H9 (cell line): ENCODE data around the gene BRCC3. TPM values are rescaled to one million over a fixed set of nuclear protein-coding genes. Genes with fewer than 3 reads are reported as not detected.

Experiments used
- DNase-seq: peaks from one replicate; pipeline ENCODE4 v3.0.0-alpha.2; 2017
- H2AFZ ChIP-seq: one replicate; pipeline ENCODE4 v1.6.1; 2013; ENCODE audit warnings: mild to moderate bottlenecking, low read length, control low read depth, moderate library complexity
- H2AK5ac ChIP-seq: 2 replicates; pipeline ENCODE4 v1.6.1; 2013; ENCODE audit warnings: low read length, control low read depth, mixed read lengths; ENCODE audit not compliant: insufficient read length
- H2BK120ac ChIP-seq: one replicate; pipeline ENCODE4 v1.6.1; 2013; ENCODE audit warnings: low read depth, mild to moderate bottlenecking, low read length, control low read depth, inconsistent platforms; ENCODE audit not compliant: poor library complexity, severe bottlenecking
- H2BK12ac ChIP-seq: 2 replicates; pipeline ENCODE4 v1.6.1; 2013; ENCODE audit warnings: low read length, control low read depth, mixed read lengths, low read depth; ENCODE audit not compliant: insufficient read length
- H2BK15ac ChIP-seq: 2 replicates; pipeline ENCODE4 v1.6.1; 2013; ENCODE audit warnings: low read depth, low read length, control low read depth
- H2BK20ac ChIP-seq: one replicate; pipeline ENCODE4 v1.6.1; 2013; ENCODE audit warnings: low read depth, mild to moderate bottlenecking, low read length, control low read depth, inconsistent platforms; ENCODE audit not compliant: poor library complexity, severe bottlenecking
- H2BK5ac ChIP-seq: 2 replicates; pipeline ENCODE4 v1.6.1; 2013; ENCODE audit warnings: low read length, control low read depth, mixed read lengths; ENCODE audit not compliant: insufficient read length
- H3K14ac ChIP-seq: 2 replicates; pipeline ENCODE4 v1.6.1; 2013; ENCODE audit warnings: low read length, control low read depth; ENCODE audit not compliant: insufficient read depth
- H3K18ac ChIP-seq: 2 replicates; pipeline ENCODE4 v1.6.1; 2013; ENCODE audit warnings: low read depth, mild to moderate bottlenecking, mixed read lengths, low read length, control low read depth; ENCODE audit not compliant: insufficient read length
- H3K23ac ChIP-seq: 2 replicates; pipeline ENCODE4 v1.6.1; 2013; ENCODE audit warnings: low read length, control low read depth, mixed read lengths, low read depth; ENCODE audit not compliant: insufficient read length
- H3K23me2 ChIP-seq: 2 replicates; pipeline ENCODE4 v1.6.1; 2013; ENCODE audit warnings: low read depth, mild to moderate bottlenecking, mixed read lengths, low read length, control low read depth; ENCODE audit not compliant: insufficient read length, poor library complexity, severe bottlenecking
- H3K27ac ChIP-seq: 2 replicates; pipeline ENCODE4 v1.5.1; 2013; ENCODE audit warnings: low read length, control low read depth, mixed read lengths, low read depth; ENCODE audit not compliant: insufficient read length
- H3K27me3 ChIP-seq: 2 replicates; pipeline ENCODE4 v1.6.1; 2013; ENCODE audit warnings: low read length, control low read depth, inconsistent platforms; ENCODE audit not compliant: insufficient read depth
- H3K4ac ChIP-seq: 2 replicates; pipeline ENCODE4 v1.6.1; 2013; ENCODE audit warnings: low read depth, mild to moderate bottlenecking, control low read depth, inconsistent platforms, low read length, moderate library complexity
- H3K4me1 ChIP-seq: 2 replicates; pipeline ENCODE4 v1.6.1; 2013; ENCODE audit warnings: low read length, control low read depth, inconsistent platforms; ENCODE audit not compliant: insufficient read depth
- H3K4me2 ChIP-seq: 2 replicates; pipeline ENCODE4 v1.6.1; 2013; ENCODE audit warnings: low read length, control low read depth, mixed read lengths; ENCODE audit not compliant: insufficient read length, insufficient read depth
- H3K56ac ChIP-seq: 2 replicates; pipeline ENCODE4 v1.6.1; 2013; ENCODE audit warnings: low read depth, mild to moderate bottlenecking, mixed read lengths, low read length, control low read depth; ENCODE audit not compliant: insufficient read length
- H3K79me1 ChIP-seq: 2 replicates; pipeline ENCODE4 v1.6.1; 2013; ENCODE audit warnings: low read depth, mild to moderate bottlenecking, moderate library complexity, low read length, control low read depth, inconsistent platforms; ENCODE audit not compliant: insufficient read depth, poor library complexity, severe bottlenecking
- H3K79me2 ChIP-seq: 2 replicates; pipeline ENCODE4 v1.6.1; 2013; ENCODE audit warnings: low read length, control low read depth, inconsistent platforms; ENCODE audit not compliant: insufficient read depth
- H3K9ac ChIP-seq: 2 replicates; pipeline ENCODE4 v1.6.1; 2013; ENCODE audit warnings: low read length, control low read depth, mixed read lengths; ENCODE audit not compliant: insufficient read length; ENCODE audit errors: extremely low read depth
- H3K9me3 ChIP-seq: one replicate; pipeline ENCODE4 v1.6.1; 2013; ENCODE audit warnings: low read depth, low read length, inconsistent platforms; ENCODE audit not compliant: control insufficient read depth
- H3T11ph ChIP-seq: one replicate; pipeline ENCODE4 v1.6.1; 2013; ENCODE audit warnings: mild to moderate bottlenecking, low read length, control low read depth, inconsistent platforms
- H4K20me1 ChIP-seq: one replicate; pipeline ENCODE4 v1.6.1; 2013; ENCODE audit not compliant: control insufficient read depth, insufficient read length, insufficient read depth
- H4K5ac ChIP-seq: 2 replicates; pipeline ENCODE4 v1.6.1; 2013; ENCODE audit warnings: low read depth, mild to moderate bottlenecking, mixed read lengths, low read length, control low read depth; ENCODE audit not compliant: insufficient read length
- H4K8ac ChIP-seq: replicated peaks from 2 replicates; pipeline ENCODE4 v1.6.1; 2013; ENCODE audit warnings: low read length, control low read depth, mixed read lengths, low read depth; ENCODE audit not compliant: insufficient read length
- H4K91ac ChIP-seq: 2 replicates; pipeline ENCODE4 v1.6.1; 2013; ENCODE audit warnings: low read depth, mild to moderate bottlenecking, moderate library complexity, mixed read lengths, low read length, control low read depth; ENCODE audit not compliant: insufficient read length
- H3K27ac Mint-ChIP-seq, 3 experiments: 2 replicates in 2 of 3; 3 replicates in 1 of 3; pipeline ENCODE4 v1.8.0; 2020 to 2021; ENCODE audit warnings: mixed read lengths in 3 of 3, mild to moderate bottlenecking in 1 of 3, moderate library complexity in 1 of 3
- H3K27me3 Mint-ChIP-seq: 2 replicates; pipeline ENCODE4 v1.8.0; 2021; ENCODE audit warnings: low read depth, mild to moderate bottlenecking, moderate library complexity, mixed read lengths
- H3K36me3 Mint-ChIP-seq, 3 experiments: 2 replicates in 2 of 3; 3 replicates in 1 of 3; pipeline ENCODE4 v1.8.0; 2020 to 2021; ENCODE audit warnings: low read depth in 3 of 3, mixed read lengths in 3 of 3; ENCODE audit not compliant: insufficient read depth in 1 of 3
- H3K4me1 Mint-ChIP-seq, 2 experiments: 2 replicates each; pipeline ENCODE4 v1.8.0; 2020; ENCODE audit warnings: mixed read lengths in 2 of 2
- H3K4me3 Mint-ChIP-seq, 2 experiments: 2 replicates in 1 of 2; 3 replicates in 1 of 2; pipeline ENCODE4 v1.8.0; 2020 to 2021; ENCODE audit warnings: mild to moderate bottlenecking in 2 of 2, mixed read lengths in 2 of 2, moderate library complexity in 1 of 2
- H3K9me3 Mint-ChIP-seq, 2 experiments: 2 replicates in 1 of 2; 3 replicates in 1 of 2; pipeline ENCODE4 v1.8.0; 2020; ENCODE audit warnings: mild to moderate bottlenecking in 2 of 2, mixed read lengths in 2 of 2, moderate library complexity in 1 of 2
- CTCF ChIP-seq: fragments of 200-600 bp; sonication (generic); conservative IDR thresholded peaks from 3 replicates; pipeline ENCODE4 v1.8.0; 2021; ENCODE audit warnings: antibody characterized with exemption, mild to moderate bottlenecking
- WGBS: extraction: QIAGEN DNeasy Blood & Tissue Kit; methylation state at CpG from one replicate; pipeline ENCODE4 v1.1.7; 2013; ENCODE audit warnings: missing lambda C conversion rate, low lambda C conversion rate, mixed read lengths; ENCODE audit not compliant: insufficient read length; ENCODE audit errors: extremely low coverage; 5-methylcytosine and 5-hydroxymethylcytosine counted together
- total RNA-seq: library from RNA; stranded (reverse); gene quantifications from 2 replicates; pipeline ENCODE4 v1.2.1, GENCODE V29; 2021

BRCC3 gene
- total RNA-seq, 1 experiment from 2014 or later: 27.3 TPM

- Histone ChIP-seq H3K4me1 (no peaks in the 10 kb centered on the region), H3K56ac (no peak overlapping the region), H3K23ac (no peak overlapping the region), H3K79me2 (no peaks in the 10 kb centered on the region), H2AK5ac (no peak overlapping the region), H2BK120ac (no peak overlapping the region), H3K4ac (no peak overlapping the region), H2AFZ (no peak overlapping the region), H3K4me2 (no peak overlapping the region), H2BK15ac (no peak overlapping the region), H4K20me1 (no peaks in the 10 kb centered on the region), H3K79me1 (no peaks in the 10 kb centered on the region), H3K18ac (no peak overlapping the region), H4K8ac (no peak overlapping the region), H3K14ac (no peak overlapping the region), H4K91ac (no peak overlapping the region), H3K9me3 (peaks cover 10% of the 10 kb centered on the region), H2BK20ac (no peak overlapping the region), H3K23me2 (no peaks in the 10 kb centered on the region), H4K5ac (no peak overlapping the region), H3K27me3 (no peaks in the 10 kb centered on the region), H3K27ac (no peak overlapping the region), H2BK5ac (no peak overlapping the region), H3T11ph (no peak overlapping the region), H3K9ac (no peak overlapping the region), H2BK12ac (no peak overlapping the region)
- Mint-ChIP-seq H3K27me3 (no peaks in the 10 kb centered on the region), H3K27ac (no peak overlapping the region), H3K9me3 (peaks cover 63 to 74% of the 10 kb centered on the region in 2 experiments), H3K4me3 (no peak overlapping the region), H3K4me1 (peaks cover 5 to 8% of the 10 kb centered on the region in 2 experiments; a peak in 2 of 4 replicates), H3K36me3 (peaks cover 2 to 8% (median 4%) of the 10 kb centered on the region in 3 experiments; a peak in 5 of 7 replicates)
- WGBS: no CpG with 5 or more reads among the region's 6 CpGs
- no peak for DNase-seq
- no peak for TF ChIP-seq CTCF
These were observed 25.0 kb upstream of the BRCC3 start for GRCh38 chrX:155046129-155046810.
